NAMALWA (cell line): ENCODE results near the gene CKS2.
"Not testable (repeated sequence)": the region's sequence is repeated elsewhere in the genome, so short reads cannot be mapped to it uniquely, and the experiment has no call there.

ENCODE experiments used
- DNase-seq: peaks from one replicate; pipeline ENCODE4 v3.0.0-alpha.2; 2015; ENCODE audit warnings: low spot score

Gene CKS2

GRCh38 chr9:89310475-89311345 is at the start of gene CKS2:
Gene CKS2, plus strand, starts transcription at chr9:89311195. Its CDS starts 98 bp downstream, at chr9:89311293.
- peak; percentile 100 for DNase-seq

GRCh38 chr9:89273528-89274279 is 37.3 kb upstream of the CKS2 start:
- DNase-seq, result no peak

DNA sequence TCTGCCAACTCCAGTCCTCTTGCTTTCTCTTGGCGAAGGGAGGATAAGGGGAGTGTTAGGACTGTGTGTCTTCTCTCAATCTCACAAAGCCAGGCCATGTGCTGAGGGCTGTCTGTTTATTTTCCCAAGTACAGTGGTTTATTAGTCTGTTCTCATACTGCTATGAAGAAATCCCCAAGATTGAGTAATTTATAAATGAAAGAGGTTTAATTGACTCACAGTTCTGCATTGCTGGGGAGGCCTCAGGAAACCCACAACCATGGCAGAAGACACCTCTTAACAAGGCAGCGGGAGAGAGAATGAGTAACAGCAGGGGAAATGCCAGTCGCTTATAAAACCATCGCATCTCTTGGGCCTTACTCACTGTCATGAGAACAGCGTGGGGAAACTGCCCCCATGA is 36.2 kb upstream of the CKS2 start:
- no peak for DNase-seq

GRCh38 chr9:89276040-89276439 is 35.0 kb upstream of the CKS2 start:
- DNase-seq, result not testable (repeated sequence)

DNA sequence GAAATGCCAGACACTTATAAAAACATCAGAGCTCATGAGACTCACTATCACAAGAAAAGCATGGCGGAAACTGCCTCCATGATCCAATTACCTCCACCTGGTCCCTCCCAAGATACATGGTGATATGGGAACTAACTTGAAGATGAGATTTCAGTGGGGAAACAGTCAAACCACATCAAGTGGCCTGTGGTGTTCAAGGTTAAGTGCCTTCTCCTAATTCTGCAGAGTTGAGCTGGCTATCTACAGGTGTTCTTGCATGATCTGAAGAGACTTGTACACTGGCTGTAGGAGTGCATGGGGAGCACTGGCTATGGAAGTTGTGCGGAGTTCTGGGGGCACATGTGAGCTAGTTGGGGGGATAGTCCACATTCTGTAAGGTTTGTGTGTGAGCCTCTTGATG is 34.0 kb upstream of the CKS2 start:
- DNase-seq, result no peak

DNA sequence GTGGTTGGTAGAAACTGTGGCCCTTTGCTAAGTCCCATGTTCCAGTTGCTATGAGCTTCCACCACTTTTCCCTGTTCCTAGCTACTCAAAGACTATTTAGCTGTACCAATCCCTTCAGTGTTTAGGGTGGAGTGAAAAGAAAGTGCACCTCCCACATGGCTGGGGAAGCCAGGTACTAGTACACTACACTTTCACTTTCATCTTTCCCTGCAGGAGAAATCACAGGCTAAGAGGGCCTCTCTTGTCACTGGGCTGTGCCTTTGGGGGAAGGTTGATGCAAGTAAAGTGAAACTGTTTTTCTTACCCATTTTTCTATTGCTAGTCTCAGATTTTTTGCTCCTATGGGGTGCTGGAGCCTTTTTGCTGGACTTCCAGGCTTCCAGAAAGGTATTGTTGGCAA is 33.5 kb upstream of the CKS2 start:
- DNase-seq, result no peak

GRCh38 chr9:89278551-89278950 is 32.4 kb upstream of the CKS2 start:
- no peak for DNase-seq

- peak; percentile 74 for DNase-seq
Observed at GRCh38 chr9:89278997-89279739, 31.8 kb upstream of the CKS2 start.

- no peak for DNase-seq
Observed at GRCh38 chr9:89281106-89281505, 29.9 kb upstream of the CKS2 start.

DNA sequence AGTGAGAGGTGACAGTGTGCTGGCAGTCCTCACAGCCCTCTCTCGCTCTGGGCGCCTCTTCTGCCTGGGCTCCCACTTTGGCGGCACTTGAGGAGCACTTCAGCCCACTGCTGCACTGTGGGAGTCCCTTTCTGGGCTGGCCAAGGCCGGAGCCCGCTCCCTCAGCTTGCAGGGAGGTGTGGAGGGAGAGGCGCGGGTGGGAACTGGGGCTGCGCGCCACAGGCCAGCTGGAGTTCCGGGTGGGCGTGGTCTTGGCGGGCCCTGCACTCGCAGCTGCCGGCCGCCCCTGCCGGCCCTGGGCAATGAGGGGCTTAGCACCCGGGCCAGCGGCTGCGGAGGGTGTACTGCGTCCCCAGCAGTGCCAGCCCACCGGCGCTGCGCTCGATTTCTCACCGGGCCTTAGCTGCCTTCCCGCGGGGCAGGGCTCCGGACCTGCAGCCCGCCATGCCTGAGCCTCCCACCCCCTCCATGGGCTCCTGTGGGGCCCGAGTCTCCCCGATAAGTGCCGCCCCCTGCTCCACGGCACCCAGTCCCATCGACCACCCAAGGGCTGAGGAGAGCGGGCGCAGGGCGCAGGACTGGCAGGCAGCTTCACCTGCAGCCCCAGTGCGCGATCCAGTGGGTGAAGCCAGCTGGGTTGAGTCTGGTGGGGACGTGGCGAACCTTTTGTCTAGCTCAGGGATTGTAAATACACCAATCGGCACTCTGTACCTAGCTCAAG is 28.6 kb upstream of the CKS2 start:
- not testable (repeated sequence) for DNase-seq

DNA sequence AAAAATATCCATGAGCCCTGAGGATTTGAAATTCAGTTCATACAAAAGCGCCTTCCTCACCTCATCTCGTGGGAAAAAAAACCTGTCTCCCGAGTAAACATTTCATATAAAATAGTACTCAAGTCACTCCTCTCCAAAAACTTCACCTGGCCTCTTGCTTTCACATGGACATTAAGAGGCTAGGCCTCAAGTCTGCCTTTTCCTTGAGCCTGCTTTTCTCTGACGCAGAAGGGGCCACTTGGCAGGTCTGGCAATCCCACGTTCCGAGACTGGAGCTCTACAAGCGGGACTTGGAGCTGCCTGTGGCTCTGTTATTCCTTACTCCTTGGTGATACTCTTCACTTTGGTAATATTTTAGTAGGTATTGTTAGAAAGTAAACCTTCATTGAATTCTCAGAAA is 26.9 kb upstream of the CKS2 start:
- DNase-seq, result no peak

GRCh38 chr9:89291741-89292140 is 19.3 kb upstream of the CKS2 start:
- DNase-seq, result no peak

GRCh38 chr9:89293014-89293413 is 18.0 kb upstream of the CKS2 start:
- DNase-seq, result no peak

- DNase-seq, result no peak
Observed at GRCh38 chr9:89295400-89295799, 15.6 kb upstream of the CKS2 start.

- not testable (repeated sequence) for DNase-seq
Observed at GRCh38 chr9:89301996-89302395, 9.0 kb upstream of the CKS2 start.

- DNase-seq, result peak; percentile 79
Observed at GRCh38 chr9:89304020-89304833, 6.8 kb upstream of the CKS2 start.

DNA sequence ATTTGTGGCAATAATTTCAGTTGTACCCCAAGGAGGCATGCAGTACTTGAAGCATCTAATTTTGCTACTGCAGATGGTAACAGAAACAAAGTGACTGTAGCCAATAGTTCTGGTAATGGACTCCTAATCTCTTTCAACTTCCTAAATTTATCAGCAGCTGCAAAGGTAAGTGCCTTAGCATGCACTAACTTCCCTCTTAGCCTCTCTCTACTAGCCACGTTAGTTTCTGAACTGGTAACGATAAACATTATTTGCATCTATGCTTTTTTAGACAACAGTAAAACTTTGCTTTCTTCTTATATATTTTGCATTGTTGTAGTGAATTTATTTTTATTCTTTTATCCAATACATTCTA is 6.2 kb upstream of the CKS2 start:
- no peak for DNase-seq

- DNase-seq, result peak; percentile 42
Observed at GRCh38 chr9:89305868-89306267, 5.1 kb upstream of the CKS2 start.

GRCh38 chr9:89309166-89309565 is 1.8 kb upstream of the CKS2 start:
- DNase-seq, result peak; percentile 26

- peak; percentile 59 for DNase-seq
Observed at GRCh38 chr9:89309608-89310474, 1.2 kb upstream of the CKS2 start.
